Measurements from ENCODE around the gene GID4.

The GID4 gene

GRCh38 chr17:18018411-18018921 lies 20.7 kb upstream of the GID4 start:
- peaks cover 26% of the 10 kb centered on the region; the same call in 1 of the 2 replicates for H3K36me3 ChIP-seq (ENCODE audit: insufficient read depth, low read length)
- H3K4me3 ChIP-seq (ENCODE audit: low read length), result no peak overlapping the region
- no peak overlapping the region for H3K27ac ChIP-seq (ENCODE audit: low read depth, low read length)
- H3K4me1 ChIP-seq (ENCODE audit: insufficient read depth, low read length), result no peaks in the 10 kb centered on the region
- H3K9me3 ChIP-seq (ENCODE audit: insufficient read depth, low read depth, low read length), result no peaks in the 10 kb centered on the region
- H3K27me3 ChIP-seq (ENCODE audit: insufficient read depth, low read length), result no peaks in the 10 kb centered on the region
- H3K9ac ChIP-seq (ENCODE audit: low read depth, low read length), result no peak overlapping the region
- 94% methylated on average over 15 of the region's 15 CpGs for WGBS

- peaks cover 26% of the 10 kb centered on the region; the same call in 1 of the 2 replicates for H3K36me3 ChIP-seq (ENCODE audit: insufficient read depth, low read length)
- H3K9ac ChIP-seq (ENCODE audit: low read depth, low read length), result no peak overlapping the region
- WGBS, result 100% methylated on average over 2 of the region's 2 CpGs
- H3K27ac ChIP-seq (ENCODE audit: low read depth, low read length), result no peak overlapping the region
- H3K4me3 ChIP-seq (ENCODE audit: low read length), result no peak overlapping the region
- H3K4me1 ChIP-seq (ENCODE audit: insufficient read depth, low read length), result no peaks in the 10 kb centered on the region
- H3K9me3 ChIP-seq (ENCODE audit: insufficient read depth, low read depth, low read length), result no peaks in the 10 kb centered on the region
- H3K27me3 ChIP-seq (ENCODE audit: insufficient read depth, low read length), result no peaks in the 10 kb centered on the region
Observed at GRCh38 chr17:18019838-18020154, 19.4 kb upstream of the GID4 start.

GRCh38 chr17:18020971-18021370 lies 18.2 kb upstream of the GID4 start:
- Histone ChIP-seq H3K9me3 (ENCODE audit: insufficient read depth, low read depth, low read length) (no peaks in the 10 kb centered on the region), H3K4me3 (ENCODE audit: low read length) (no peak overlapping the region), H3K27me3 (ENCODE audit: insufficient read depth, low read length) (no peaks in the 10 kb centered on the region), H3K4me1 (ENCODE audit: insufficient read depth, low read length) (no peaks in the 10 kb centered on the region), H3K27ac (ENCODE audit: low read depth, low read length) (no peak overlapping the region), H3K9ac (ENCODE audit: low read depth, low read length) (no peak overlapping the region), H3K36me3 (ENCODE audit: insufficient read depth, low read length) (peaks cover 24% of the 10 kb centered on the region; the same call in 1 of the 2 replicates)
- 98% methylated on average over 6 of the region's 6 CpGs for WGBS

GRCh38 chr17:18021372-18021771 lies 17.8 kb upstream of the GID4 start:
- H3K27me3 ChIP-seq (ENCODE audit: insufficient read depth, low read length), result no peaks in the 10 kb centered on the region
- no peak overlapping the region for H3K4me3 ChIP-seq (ENCODE audit: low read length)
- no peak overlapping the region for H3K9ac ChIP-seq (ENCODE audit: low read depth, low read length)
- H3K27ac ChIP-seq (ENCODE audit: low read depth, low read length), result no peak overlapping the region
- H3K4me1 ChIP-seq (ENCODE audit: insufficient read depth, low read length), result no peaks in the 10 kb centered on the region
- peaks cover 23% of the 10 kb centered on the region; the same call in 1 of the 2 replicates for H3K36me3 ChIP-seq (ENCODE audit: insufficient read depth, low read length)
- H3K9me3 ChIP-seq (ENCODE audit: insufficient read depth, low read depth, low read length), result no peaks in the 10 kb centered on the region
- WGBS, result 94% methylated on average over 5 of the region's 5 CpGs

- no peak overlapping the region for H3K9ac ChIP-seq (ENCODE audit: low read depth, low read length)
- WGBS, result 81% methylated on average over 5 of the region's 5 CpGs
- H3K4me3 ChIP-seq (ENCODE audit: low read length), result no peak overlapping the region
Observed at GRCh38 chr17:18025241-18025944, 13.8 kb upstream of the GID4 start.

GRCh38 chr17:18025945-18026776 lies 13.0 kb upstream of the GID4 start:
- no peaks in the 10 kb centered on the region for H3K27me3 ChIP-seq (ENCODE audit: insufficient read depth, low read length)
- H3K9me3 ChIP-seq (ENCODE audit: insufficient read depth, low read depth, low read length), result no peaks in the 10 kb centered on the region
- H3K9ac ChIP-seq (ENCODE audit: low read depth, low read length), result no peak overlapping the region
- WGBS, result 92% methylated on average over 11 of the region's 11 CpGs
- peaks cover 19% of the 10 kb centered on the region; the same call in 1 of the 2 replicates for H3K36me3 ChIP-seq (ENCODE audit: insufficient read depth, low read length)
- H3K27ac ChIP-seq (ENCODE audit: low read depth, low read length), result no peak overlapping the region
- H3K4me3 ChIP-seq (ENCODE audit: low read length), result no peak overlapping the region
- H3K4me1 ChIP-seq (ENCODE audit: insufficient read depth, low read length), result no peaks in the 10 kb centered on the region; the same call in 1 of the 2 replicates

More at GRCh38 chr17:18025241-18025944, 13.8 kb upstream of the GID4 start:
- no peak overlapping the region for H3K27ac ChIP-seq (ENCODE audit: low read depth, low read length)
- no peaks in the 10 kb centered on the region for H3K27me3 ChIP-seq (ENCODE audit: insufficient read depth, low read length)
- no peaks in the 10 kb centered on the region for H3K9me3 ChIP-seq (ENCODE audit: insufficient read depth, low read depth, low read length)
- peaks cover 24% of the 10 kb centered on the region; the same call in 1 of the 2 replicates for H3K36me3 ChIP-seq (ENCODE audit: insufficient read depth, low read length)
- no peaks in the 10 kb centered on the region; the same call in 1 of the 2 replicates for H3K4me1 ChIP-seq (ENCODE audit: insufficient read depth, low read length)

GRCh38 chr17:18027280-18027679 lies 11.9 kb upstream of the GID4 start:
- Histone ChIP-seq H3K27ac (ENCODE audit: low read depth, low read length) (no peak overlapping the region), H3K9ac (ENCODE audit: low read depth, low read length) (no peak overlapping the region), H3K9me3 (ENCODE audit: insufficient read depth, low read depth, low read length) (no peaks in the 10 kb centered on the region), H3K4me3 (ENCODE audit: low read length) (no peak overlapping the region), H3K4me1 (ENCODE audit: insufficient read depth, low read length) (no peaks in the 10 kb centered on the region; the same call in 1 of the 2 replicates), H3K36me3 (ENCODE audit: insufficient read depth, low read length) (peaks cover 15% of the 10 kb centered on the region; the same call in 1 of the 2 replicates), H3K27me3 (ENCODE audit: insufficient read depth, low read length) (no peaks in the 10 kb centered on the region)
- 100% methylated on average over 6 of the region's 6 CpGs for WGBS

- Histone ChIP-seq H3K27ac (ENCODE audit: low read depth, low read length) (no peak overlapping the region), H3K4me3 (ENCODE audit: low read length) (no peak overlapping the region), H3K9ac (ENCODE audit: low read depth, low read length) (no peak overlapping the region), H3K36me3 (ENCODE audit: insufficient read depth, low read length) (peaks cover 15% of the 10 kb centered on the region; the same call in 1 of the 2 replicates), H3K27me3 (ENCODE audit: insufficient read depth, low read length) (no peaks in the 10 kb centered on the region), H3K4me1 (ENCODE audit: insufficient read depth, low read length) (no peaks in the 10 kb centered on the region; the same call in 1 of the 2 replicates), H3K9me3 (ENCODE audit: insufficient read depth, low read depth, low read length) (no peaks in the 10 kb centered on the region)
- 93% methylated on average over 11 of the region's 11 CpGs for WGBS
Observed at GRCh38 chr17:18028114-18028951, 10.9 kb upstream of the GID4 start.

GRCh38 chr17:18028952-18029540 lies 10.2 kb upstream of the GID4 start:
- Histone ChIP-seq H3K36me3 (ENCODE audit: insufficient read depth, low read length) (peaks cover 15% of the 10 kb centered on the region; the same call in 1 of the 2 replicates), H3K27me3 (ENCODE audit: insufficient read depth, low read length) (no peaks in the 10 kb centered on the region), H3K9ac (ENCODE audit: low read depth, low read length) (no peak overlapping the region), H3K27ac (ENCODE audit: low read depth, low read length) (no peak overlapping the region), H3K4me3 (ENCODE audit: low read length) (no peak overlapping the region), H3K4me1 (ENCODE audit: insufficient read depth, low read length) (no peaks in the 10 kb centered on the region; the same call in 1 of the 2 replicates), H3K9me3 (ENCODE audit: insufficient read depth, low read depth, low read length) (no peaks in the 10 kb centered on the region)
- 93% methylated on average over 8 of the region's 8 CpGs for WGBS

GRCh38 chr17:18031955-18032354 lies 7.3 kb upstream of the GID4 start:
- Histone ChIP-seq H3K4me3 (ENCODE audit: low read length) (no peak overlapping the region), H3K27me3 (ENCODE audit: insufficient read depth, low read length) (no peaks in the 10 kb centered on the region), H3K4me1 (ENCODE audit: insufficient read depth, low read length) (no peaks in the 10 kb centered on the region; the same call in 1 of the 2 replicates), H3K9me3 (ENCODE audit: insufficient read depth, low read depth, low read length) (no peaks in the 10 kb centered on the region), H3K9ac (ENCODE audit: low read depth, low read length) (no peak overlapping the region), H3K36me3 (ENCODE audit: insufficient read depth, low read length) (peaks cover 6% of the 10 kb centered on the region; the same call in 1 of the 2 replicates), H3K27ac (ENCODE audit: low read depth, low read length) (no peak overlapping the region)
- 91% methylated on average over 2 of the region's 2 CpGs for WGBS
